Gastrocnemius medialis (tissue), 4 donors: ENCODE data around the gene SLC5A8. TPM values are rescaled to one million over a fixed set of nuclear protein-coding genes. Genes with fewer than 3 reads are reported as not detected.

ENCODE experiments used
- ATAC-seq, 2 donors: fragments of 150-250 bp; one replicate each; pipeline ENCODE4 v1.9.1; 2016
- DNase-seq, 2 donors: peaks; one replicate each; pipeline ENCODE4 v3.0.0-alpha.2; 2019
- H3K27ac ChIP-seq, 4 donors: fragments of 200-600 bp; sonication (generic); 1 replicate in 1 of 4; 2 replicates in 3 of 4; pipeline ENCODE4 v1.5.1; 2016 to 2018; ENCODE audit warnings: mild to moderate bottlenecking in 2 of 4, moderate library complexity in 1 of 4
- H3K27me3 ChIP-seq, 3 donors: fragments of 200-600 bp; sonication (generic) in 2 of 3; 1 replicate in 1 of 3; 2 replicates in 2 of 3; pipeline versions ENCODE4 v1.5.1 to v1.6.0; 2016 to 2019; ENCODE audit warnings: mild to moderate bottlenecking in 1 of 3, moderate library complexity in 1 of 3
- H3K36me3 ChIP-seq, 2 donors: fragments of 200-600 bp; sonication (generic) in 1 of 2; one replicate each; pipeline ENCODE4 v1.5.1; 2017 to 2018
- H3K4me1 ChIP-seq, 2 donors: fragments of 200-600 bp; sonication (generic) in 1 of 2; one replicate each; pipeline ENCODE4 v1.5.1; 2016 to 2017; ENCODE audit warnings: mild to moderate bottlenecking in 2 of 2
- H3K4me3 ChIP-seq, 4 donors: fragments of 200-600 bp; sonication (generic) in 3 of 4; 1 replicate in 1 of 4; 2 replicates in 3 of 4; pipeline ENCODE4 v1.5.1; 2016 to 2019; ENCODE audit warnings: mild to moderate bottlenecking in 2 of 4
- H3K9me3 ChIP-seq, 3 donors: fragments of 200-600 bp; sonication (generic) in 2 of 3; 1 replicate in 1 of 3; 2 replicates in 2 of 3; pipeline ENCODE4 v1.5.1; 2016 to 2019
- CTCF ChIP-seq, 5 experiments: fragments of 450-650 bp in 3 of 5; fragments of 200-600 bp in 2 of 5; sonication (generic) in 2 of 5; IDR thresholded peaks in 4 of 5; conservative IDR thresholded peaks in 1 of 5; 1 replicate in 4 of 5; 2 replicates in 1 of 5; pipeline ENCODE4 v1.5.1; 2016 to 2019; ENCODE audit warnings: antibody characterized with exemption in 5 of 5, mild to moderate bottlenecking in 3 of 5, moderate library complexity in 3 of 5
- POLR2A ChIP-seq, 2 donors: fragments of 450-650 bp; IDR thresholded peaks; one replicate each; pipeline ENCODE4 v1.6.1; 2017; ENCODE audit warnings: antibody characterized with exemption in 2 of 2, mild to moderate bottlenecking in 2 of 2, moderate library complexity in 2 of 2
- in situ Hi-C, 4 donors: fragments of 200-750 bp; cut with MboI; loops; one replicate each; pipeline versions ENCODE4 v1.15.0 to v1.8.0; 2017; ENCODE audit warnings: low sequenced_read_pairs in 4 of 4
- intact Hi-C: fragments of 100-400 bp; cut with DNase I; formaldehyde crosslinking; loops from one replicate; pipeline ENCODE4 v1.15.1; 2023; ENCODE audit warnings: low total_unique reads
- total RNA-seq, 4 donors: library from RNA; depleted of rRNA; stranded (reverse); fragments of >200 nt; gene quantifications; one replicate each; pipeline versions ENCODE4 v1.1.0 to v1.2.3, GENCODE V29; 2016

SLC5A8 gene, protein sequence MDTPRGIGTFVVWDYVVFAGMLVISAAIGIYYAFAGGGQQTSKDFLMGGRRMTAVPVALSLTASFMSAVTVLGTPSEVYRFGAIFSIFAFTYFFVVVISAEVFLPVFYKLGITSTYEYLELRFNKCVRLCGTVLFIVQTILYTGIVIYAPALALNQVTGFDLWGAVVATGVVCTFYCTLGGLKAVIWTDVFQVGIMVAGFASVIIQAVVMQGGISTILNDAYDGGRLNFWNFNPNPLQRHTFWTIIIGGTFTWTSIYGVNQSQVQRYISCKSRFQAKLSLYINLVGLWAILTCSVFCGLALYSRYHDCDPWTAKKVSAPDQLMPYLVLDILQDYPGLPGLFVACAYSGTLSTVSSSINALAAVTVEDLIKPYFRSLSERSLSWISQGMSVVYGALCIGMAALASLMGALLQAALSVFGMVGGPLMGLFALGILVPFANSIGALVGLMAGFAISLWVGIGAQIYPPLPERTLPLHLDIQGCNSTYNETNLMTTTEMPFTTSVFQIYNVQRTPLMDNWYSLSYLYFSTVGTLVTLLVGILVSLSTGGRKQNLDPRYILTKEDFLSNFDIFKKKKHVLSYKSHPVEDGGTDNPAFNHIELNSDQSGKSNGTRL
- total RNA-seq = not detected

DNA sequence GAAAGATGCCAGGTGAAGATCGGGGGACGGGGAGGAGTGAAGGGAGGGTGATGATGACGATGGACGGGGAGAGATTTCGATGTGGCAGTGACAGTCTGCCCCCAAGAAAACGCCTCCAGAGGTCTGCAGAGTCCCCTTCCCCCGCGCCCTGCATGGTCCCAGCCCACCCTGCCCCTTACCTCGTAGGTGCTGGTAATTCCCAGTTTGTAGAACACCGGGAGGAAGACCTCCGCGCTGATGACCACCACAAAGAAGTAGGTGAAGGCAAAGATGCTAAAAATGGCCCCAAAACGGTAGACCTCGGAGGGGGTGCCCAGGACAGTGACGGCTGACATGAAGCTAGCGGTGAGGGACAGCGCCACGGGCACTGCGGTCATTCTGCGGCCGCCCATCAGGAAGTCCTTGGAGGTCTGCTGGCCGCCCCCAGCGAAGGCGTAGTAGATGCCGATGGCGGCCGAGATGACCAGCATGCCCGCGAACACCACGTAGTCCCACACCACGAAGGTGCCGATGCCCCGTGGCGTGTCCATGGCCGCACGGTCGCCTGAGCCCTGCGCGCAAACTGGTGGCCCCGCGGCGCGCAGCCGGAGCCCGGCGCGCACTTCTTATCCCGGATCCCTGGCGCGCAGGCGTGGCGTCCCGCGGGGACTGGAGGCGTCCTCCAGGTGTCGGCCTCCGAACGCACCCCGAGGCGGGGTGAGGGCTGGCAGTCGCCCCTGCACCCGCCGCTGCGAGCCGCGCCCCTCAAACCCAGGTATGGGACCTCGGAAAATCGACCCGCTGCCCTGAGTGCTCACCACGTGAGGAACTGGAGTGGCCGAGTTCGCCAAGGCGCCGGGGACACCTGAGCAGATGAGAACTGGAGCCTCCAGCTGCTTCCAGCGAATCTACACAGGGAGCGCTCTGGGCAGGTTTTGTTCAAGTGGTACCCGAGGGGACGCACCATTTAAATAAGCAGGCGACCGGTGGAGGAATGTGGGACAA lies at the start of gene SLC5A8:
Gene SLC5A8, minus strand, starts transcription at position 920 of the 984 bp plus-strand sequence. Its CDS starts 390 bp downstream, at position 530.
- Histone ChIP-seq H3K27me3 (peaks cover 2 to 10% (median 10%) of the 10 kb centered on the region in 3 donors), H3K4me1 (no peaks in the 10 kb centered on the region), H3K9me3 (no peaks in the 10 kb centered on the region), H3K36me3 (no peaks in the 10 kb centered on the region), H3K27ac (no peak within 1 kb of the TSS), H3K4me3 (no peak within 1 kb of the TSS)
- DNase-seq (no peak), ATAC-seq (no peak)
- in situ Hi-C loops (no loop called here), intact Hi-C loops (no loop called here)
- TF ChIP-seq POLR2A (IDR thresholded peaks at IDR 0.05) (no peak), CTCF (IDR thresholded peaks at IDR 0.05 in 4 of 5, conservative IDR thresholded peaks at IDR 0.05 in 1 of 5) (no peak)

GRCh38 chr12:101257357-101257756 lies 47.3 kb upstream of the SLC5A8 start:
- ATAC-seq = no peak
- Histone ChIP-seq H3K9me3 (no peaks in the 10 kb centered on the region), H3K36me3 (no peaks in the 10 kb centered on the region), H3K27ac (no peak overlapping the region), H3K4me3 (no peak overlapping the region), H3K27me3 (no peaks in the 10 kb centered on the region), H3K4me1 (no peaks in the 10 kb centered on the region)
- DNase-seq = no peak
- intact Hi-C loops (no loop called here), in situ Hi-C loops (no loop called here)
- TF ChIP-seq POLR2A (IDR thresholded peaks at IDR 0.05) (no peak), CTCF (IDR thresholded peaks at IDR 0.05 in 4 of 5, conservative IDR thresholded peaks at IDR 0.05 in 1 of 5) (no peak)

GRCh38 chr12:101256266-101256665 lies 46.2 kb upstream of the SLC5A8 start:
- in situ Hi-C loops = no loop called here
- H3K4me3 ChIP-seq = no peak overlapping the region
- H3K36me3 ChIP-seq = no peaks in the 10 kb centered on the region
- no peaks in the 10 kb centered on the region for H3K4me1 ChIP-seq
- no peaks in the 10 kb centered on the region for H3K27me3 ChIP-seq
- DNase-seq (no peak), ATAC-seq (no peak)
- intact Hi-C loops = no loop called here
- no peaks in the 10 kb centered on the region for H3K9me3 ChIP-seq
- TF ChIP-seq POLR2A (IDR thresholded peaks at IDR 0.05) (no peak), CTCF (IDR thresholded peaks at IDR 0.05 in 4 of 5, conservative IDR thresholded peaks at IDR 0.05 in 1 of 5) (no peak)
- no peak overlapping the region for H3K27ac ChIP-seq

GRCh38 chr12:101243616-101244015 lies 33.6 kb upstream of the SLC5A8 start:
- H3K4me1 ChIP-seq = no peaks in the 10 kb centered on the region
- no peak overlapping the region for H3K27ac ChIP-seq
- TF ChIP-seq CTCF (IDR thresholded peaks at IDR 0.05 in 4 of 5, conservative IDR thresholded peaks at IDR 0.05 in 1 of 5) (no peak), POLR2A (IDR thresholded peaks at IDR 0.05) (no peak)
- intact Hi-C loops (no loop called here), in situ Hi-C loops (no loop called here)
- no peaks in the 10 kb centered on the region for H3K36me3 ChIP-seq
- DNase-seq (no peak), ATAC-seq (no peak)
- no peak overlapping the region for H3K4me3 ChIP-seq
- H3K9me3 ChIP-seq = no peaks in the 10 kb centered on the region
- no peaks in the 10 kb centered on the region for H3K27me3 ChIP-seq
